SH-SY5Y (cell line): ENCODE data around the gene DIS3L2.

Source experiments
- GATA2 ChIP-seq: IDR thresholded peaks from 2 replicates; pipeline ENCODE4 v1.6.1; 2011; ENCODE audit warnings: mild to moderate bottlenecking, low read depth, low read length
- GATA3 ChIP-seq: IDR thresholded peaks from 2 replicates; pipeline ENCODE4 v1.6.1; 2011; ENCODE audit warnings: low read depth, mild to moderate bottlenecking, low read length, moderate library complexity

DNA sequence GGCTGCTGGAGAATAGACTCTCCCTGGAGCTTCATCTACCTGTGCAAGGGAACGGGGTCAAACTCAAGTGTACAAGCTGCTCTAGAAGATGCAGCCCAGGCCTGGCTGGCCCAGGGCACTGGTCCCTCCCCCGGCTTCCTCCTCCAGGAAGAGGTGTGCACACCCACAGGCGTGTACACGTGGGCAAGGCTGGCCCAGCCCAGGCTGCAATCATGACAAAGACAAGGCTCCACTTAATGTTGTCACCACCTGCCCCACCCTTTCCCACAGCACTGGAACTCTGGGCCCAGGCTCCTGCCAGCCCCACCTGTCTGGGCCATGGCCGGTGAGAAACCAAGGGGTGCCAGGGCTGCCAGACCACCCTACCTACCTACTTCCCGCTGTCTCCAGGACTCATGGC lies 387.4 kb downstream of the DIS3L2 start:
- TF ChIP-seq GATA3: no peak
- TF ChIP-seq GATA2: no peak
